Measurements from ENCODE around the gene CADPS.

- no peak for TF ChIP-seq SPI1 (IDR thresholded peaks at IDR 0.05; ENCODE audit: borderline replicate concordance, low read depth)
- TF ChIP-seq CTCF (IDR thresholded peaks at IDR 0.05; ENCODE audit: insufficient read depth, low read length): no peak
- TF ChIP-seq REST (IDR thresholded peaks at IDR 0.05; ENCODE audit: insufficient replicate concordance, low read depth): no peak
Measured at GRCh38 chr3:62589078-62589477, 286.1 kb downstream of the CADPS start.
